Measurements from ENCODE around the gene EFNA4. TPM values are rescaled to one million over a fixed set of nuclear protein-coding genes. Genes with fewer than 3 reads are reported as not detected.
A peak's percentile ranks its signal among the peaks of the same experiment; 100 is the strongest.
"Not testable (repeated sequence)": the region's sequence is repeated elsewhere in the genome, so short reads cannot be mapped to it uniquely, and the experiment has no call there.

Gene EFNA4
- total RNA-seq, 1 donor from 2014 or later = 12.1 TPM

GRCh38 chr1:155091071-155092051, 27.8 kb downstream of the EFNA4 start:
- peak; percentile 58 for ATAC-seq

DNA sequence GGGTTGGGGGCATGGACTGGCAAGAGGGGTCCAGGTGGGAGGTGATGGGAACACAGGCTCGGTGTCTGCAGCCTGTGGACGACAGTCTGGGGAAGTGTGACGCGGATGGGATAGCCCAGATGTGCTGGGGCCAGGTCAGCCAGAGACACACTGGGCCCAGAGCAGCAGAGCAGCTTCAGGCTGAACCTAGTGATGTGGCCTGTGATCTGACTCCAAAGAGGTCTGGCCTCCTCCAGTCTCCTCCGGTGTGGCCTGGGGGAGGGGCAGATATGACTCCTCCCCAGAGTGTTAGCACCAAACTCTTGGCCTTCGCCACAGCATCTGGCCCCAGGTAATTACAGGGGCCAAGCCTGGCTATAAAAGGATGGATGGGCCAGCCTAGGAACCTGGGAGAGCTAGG, 28.6 kb downstream of the EFNA4 start:
- ATAC-seq = no peak

DNA sequence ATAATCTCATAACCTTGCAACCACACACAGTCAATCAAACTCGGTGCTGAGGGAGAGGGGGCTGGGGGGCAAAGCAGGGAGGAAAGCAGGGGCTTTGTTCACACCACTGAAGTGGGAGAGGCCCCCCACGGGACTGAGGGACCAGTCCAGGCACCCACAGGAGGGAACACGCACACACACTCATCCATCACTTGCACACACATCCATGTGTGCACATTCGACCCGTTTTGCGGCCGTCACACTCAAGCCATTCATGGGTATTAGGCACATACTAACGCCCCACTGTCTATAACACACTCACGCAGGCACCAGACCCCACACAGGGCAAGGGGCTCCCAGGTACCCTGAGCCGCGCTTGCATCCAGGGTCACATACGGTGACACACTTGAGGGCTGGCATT, 29.1 kb downstream of the EFNA4 start:
- ATAC-seq = no peak

DNA sequence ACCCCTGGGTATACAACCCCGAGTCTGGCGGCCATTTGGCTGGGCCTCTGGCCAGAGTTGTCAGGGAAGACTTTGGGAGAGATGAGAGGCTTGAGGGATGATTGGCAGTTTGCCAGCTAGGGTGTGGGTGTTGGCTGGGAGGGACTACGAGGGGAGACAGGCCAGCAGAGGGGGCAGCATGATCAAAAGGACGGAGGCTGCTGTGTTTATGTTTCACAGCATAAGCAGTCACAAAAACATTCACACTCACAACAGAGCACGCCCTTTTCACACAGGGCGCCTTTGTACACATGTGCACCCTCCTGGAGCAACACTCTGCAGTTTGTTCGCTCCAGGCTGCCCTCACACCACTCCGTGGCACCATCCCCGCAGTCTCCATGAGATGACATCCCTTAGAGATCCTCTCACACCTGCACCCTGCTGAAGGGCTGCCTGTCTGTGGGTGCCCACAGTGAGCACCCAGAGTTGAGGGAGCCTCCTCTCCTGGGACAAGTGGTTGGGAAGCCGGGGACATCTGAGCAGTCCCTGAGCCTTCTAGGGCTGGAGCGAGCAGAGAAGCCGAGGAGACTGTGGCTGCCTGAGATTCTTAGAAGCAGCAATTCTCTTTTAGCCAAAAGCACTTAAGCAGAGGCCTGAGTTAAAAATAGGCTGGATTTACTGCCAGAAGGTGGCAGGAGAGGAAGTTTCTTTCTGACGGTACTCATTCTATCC, 30.5 kb downstream of the EFNA4 start:
- peak; percentile 21 for ATAC-seq

GRCh38 chr1:155094622-155094948, 31.0 kb downstream of the EFNA4 start:
- peak; percentile 4 for ATAC-seq

DNA sequence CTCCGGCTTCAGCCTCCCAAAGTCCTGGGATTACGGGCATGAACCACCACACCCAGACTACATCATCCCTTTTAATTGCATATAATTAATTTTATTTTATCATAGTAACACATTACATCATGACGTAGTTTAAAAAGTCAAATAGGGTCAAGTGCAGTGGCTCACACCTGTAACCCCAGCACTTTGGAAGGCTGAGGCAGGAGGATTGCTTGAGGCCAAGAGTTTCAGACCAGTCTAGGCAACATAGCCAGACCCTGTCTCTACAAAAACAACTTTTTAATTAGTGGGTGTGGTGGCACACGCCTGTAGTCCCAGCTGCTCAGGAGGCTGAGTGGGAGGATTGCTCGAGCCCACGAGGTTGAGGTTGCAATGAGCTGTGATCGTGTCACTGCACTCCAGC, 35.8 kb downstream of the EFNA4 start:
- ATAC-seq = no peak

DNA sequence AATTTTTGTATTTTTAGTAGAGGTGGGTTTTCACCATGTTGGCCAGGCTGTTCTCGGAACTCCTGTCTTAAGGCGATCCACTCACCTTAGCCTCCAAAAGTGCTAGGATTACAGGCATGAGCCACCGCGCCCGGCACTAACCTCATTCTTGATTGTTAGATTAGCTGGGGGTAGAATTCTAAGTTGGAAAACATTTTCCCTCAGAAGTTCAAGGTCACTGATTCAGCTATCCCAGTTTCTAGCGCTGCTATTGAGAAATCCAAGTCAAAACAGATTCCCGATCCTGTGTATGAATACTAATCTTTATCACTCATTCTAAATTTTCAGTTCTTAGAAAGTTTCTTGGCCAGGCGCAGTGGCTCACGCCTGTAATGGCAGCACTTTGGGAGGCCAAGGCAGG, 39.8 kb downstream of the EFNA4 start:
- no peak for ATAC-seq

- ATAC-seq = no peak
Observed at GRCh38 chr1:155104605-155105534, 41.3 kb downstream of the EFNA4 start.

DNA sequence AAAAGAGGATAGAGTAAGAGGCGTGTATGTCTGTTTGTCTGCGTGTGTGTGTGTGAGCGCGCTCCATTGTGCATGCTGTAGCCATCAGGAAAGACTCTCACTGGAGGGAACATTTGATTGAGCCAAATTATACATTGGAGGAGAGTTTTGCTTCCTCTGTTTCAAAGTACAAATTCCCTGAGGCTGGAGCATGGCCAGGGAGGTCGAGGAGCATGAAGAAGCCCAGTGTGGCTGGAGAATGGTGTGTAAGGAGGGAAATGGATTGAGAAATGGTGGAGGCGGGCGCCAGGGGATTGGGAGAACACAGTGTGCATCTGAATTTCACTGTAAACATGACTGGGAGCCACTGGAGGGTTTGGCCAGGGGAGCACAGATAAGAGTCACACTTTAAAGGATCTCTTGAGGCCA, 42.1 kb downstream of the EFNA4 start:
- peak; percentile 25 for ATAC-seq

- ATAC-seq = no peak
Observed at GRCh38 chr1:155106862-155107261, 43.3 kb downstream of the EFNA4 start.

- peak; percentile 18 for ATAC-seq
Observed at GRCh38 chr1:155107309-155108264, 44.0 kb downstream of the EFNA4 start.

DNA sequence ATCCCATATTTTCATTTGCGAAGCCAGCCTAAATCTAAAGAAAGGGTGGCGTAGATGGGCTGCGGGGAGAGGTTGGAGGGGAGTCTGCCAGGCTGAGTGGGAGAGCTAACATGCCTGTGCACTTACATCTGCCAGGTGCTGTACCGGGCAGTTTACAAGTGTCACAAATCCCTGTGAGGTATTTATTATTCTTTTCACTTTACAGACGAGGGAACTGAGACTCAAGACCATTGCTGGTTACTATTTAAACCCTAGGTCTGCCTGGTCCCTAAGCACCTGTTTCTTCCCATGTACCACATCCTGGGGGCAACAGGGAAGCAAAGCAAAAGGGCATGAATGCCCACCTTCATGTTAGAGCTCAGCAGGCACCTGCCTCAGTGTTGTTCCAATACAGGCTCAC, 44.8 kb downstream of the EFNA4 start:
- no peak for ATAC-seq

DNA sequence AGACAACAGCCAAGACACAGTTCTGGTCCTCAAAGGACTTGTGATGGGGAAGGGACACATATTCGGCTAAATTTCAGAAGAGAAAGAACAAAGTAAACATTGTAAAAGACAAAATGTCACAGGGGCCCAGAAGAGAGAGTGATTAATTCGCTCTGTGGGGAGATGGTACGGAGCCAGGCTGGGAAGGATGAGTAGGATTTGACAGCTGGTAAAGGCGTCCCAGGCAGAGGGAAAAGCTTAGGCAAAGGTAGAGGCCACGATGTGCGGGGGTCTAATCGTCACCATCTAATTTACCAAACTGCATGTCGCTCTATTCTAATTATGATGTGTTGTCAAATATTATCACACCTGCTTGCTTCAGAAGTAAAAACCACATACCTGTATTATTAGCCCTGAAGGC, 46.8 kb downstream of the EFNA4 start:
- no peak for ATAC-seq

GRCh38 chr1:155110826-155111225, 47.3 kb downstream of the EFNA4 start:
- no peak for ATAC-seq

- ATAC-seq = no peak
Observed at GRCh38 chr1:155113450-155113980, 50.0 kb downstream of the EFNA4 start.

DNA sequence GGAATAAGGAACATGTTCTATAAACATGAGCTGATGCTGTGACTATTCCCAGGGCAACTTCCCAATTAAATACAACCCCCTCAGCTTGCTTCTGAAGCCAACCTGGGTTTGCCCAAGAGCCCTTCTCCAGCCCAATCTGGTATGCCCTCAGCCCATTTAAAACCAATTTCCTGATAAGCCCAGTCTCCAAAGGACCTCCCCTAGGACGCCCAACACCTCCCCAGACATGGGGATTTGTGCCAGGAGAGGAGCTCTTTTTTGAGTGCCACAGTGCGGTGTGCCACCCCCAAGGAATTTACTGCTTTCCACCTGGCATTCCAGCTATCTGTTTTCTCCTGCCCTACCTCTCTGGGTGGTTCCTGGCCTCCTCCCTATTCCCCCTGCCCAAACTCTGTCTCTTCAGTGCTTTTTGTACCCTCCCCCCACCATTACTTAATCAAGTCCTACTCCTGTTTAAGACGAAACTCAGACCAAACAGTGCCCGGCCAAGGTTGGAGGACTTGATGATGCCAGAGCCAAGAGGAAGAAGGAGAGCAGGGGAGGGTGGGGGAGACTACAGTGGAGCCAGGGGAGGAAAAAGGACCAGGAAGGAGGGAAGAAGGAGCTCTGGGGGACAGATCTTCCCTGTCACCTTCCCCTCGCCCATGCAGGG, 52.7 kb downstream of the EFNA4 start:
- no peak for ATAC-seq

GRCh38 chr1:155117610-155118009, 54.1 kb downstream of the EFNA4 start:
- ATAC-seq = peak; percentile 4

- not testable (repeated sequence) for ATAC-seq
Observed at GRCh38 chr1:155118090-155118489, 54.5 kb downstream of the EFNA4 start.
